HG02763 (cell line): Measurements from ENCODE around the gene RAP1GDS1.
"Not testable (repeated sequence)": the region's sequence is repeated elsewhere in the genome, so short reads cannot be mapped to it uniquely, and the experiment has no call there.

Experiments
- ATAC-seq: cut with Tn5 transposase; IDR thresholded peaks from one replicate; pipeline ENCODE4 v1.9.1; 2021; ENCODE audit warnings: mild to moderate bottlenecking, moderate library complexity; ENCODE audit not compliant: unreplicated experiment

Gene RAP1GDS1

GRCh38 chr4:98343626-98344025 lies 82.4 kb downstream of the RAP1GDS1 start:
- no peak for ATAC-seq

- ATAC-seq: no peak
Observed at GRCh38 chr4:98345838-98346237, 84.7 kb downstream of the RAP1GDS1 start.

GRCh38 chr4:98352396-98352795 lies 91.2 kb downstream of the RAP1GDS1 start:
- ATAC-seq: no peak

- no peak for ATAC-seq
Observed at GRCh38 chr4:98352940-98353339, 91.8 kb downstream of the RAP1GDS1 start.

GRCh38 chr4:98358630-98359248 lies 97.6 kb downstream of the RAP1GDS1 start:
- ATAC-seq: no peak

GRCh38 chr4:98359646-98360045 lies 98.5 kb downstream of the RAP1GDS1 start:
- ATAC-seq: no peak

- no peak for ATAC-seq
Observed at GRCh38 chr4:98363431-98363830, 102.2 kb downstream of the RAP1GDS1 start.

- ATAC-seq: not testable (repeated sequence)
Observed at GRCh38 chr4:98366275-98366674, 105.1 kb downstream of the RAP1GDS1 start.

- ATAC-seq: not testable (repeated sequence)
Observed at GRCh38 chr4:98368000-98368399, 106.8 kb downstream of the RAP1GDS1 start.

- no peak for ATAC-seq
Observed at GRCh38 chr4:98369322-98369721, 108.1 kb downstream of the RAP1GDS1 start.

GRCh38 chr4:98374643-98375042 lies 113.5 kb downstream of the RAP1GDS1 start:
- ATAC-seq: no peak

- ATAC-seq: no peak
Observed at GRCh38 chr4:98377559-98377958, 116.4 kb downstream of the RAP1GDS1 start.

- ATAC-seq: no peak
Observed at GRCh38 chr4:98381306-98381705, 120.1 kb downstream of the RAP1GDS1 start.

- peak; percentile 59 for ATAC-seq
Observed at GRCh38 chr4:98383431-98384106, 122.4 kb downstream of the RAP1GDS1 start.

- no peak for ATAC-seq
Observed at GRCh38 chr4:98385831-98386230, 124.6 kb downstream of the RAP1GDS1 start.

GRCh38 chr4:98387345-98388026 lies 126.3 kb downstream of the RAP1GDS1 start:
- ATAC-seq: no peak

- no peak for ATAC-seq
Observed at GRCh38 chr4:98394134-98394533, 132.9 kb downstream of the RAP1GDS1 start.

GRCh38 chr4:98399915-98400314 lies 138.7 kb downstream of the RAP1GDS1 start:
- no peak for ATAC-seq

- peak; percentile 44 for ATAC-seq
Observed at GRCh38 chr4:98406819-98407218, 145.6 kb downstream of the RAP1GDS1 start.

GRCh38 chr4:98411731-98412130 lies 150.5 kb downstream of the RAP1GDS1 start:
- ATAC-seq: no peak

- no peak for ATAC-seq
Observed at GRCh38 chr4:98416844-98417243, 155.7 kb downstream of the RAP1GDS1 start.

- ATAC-seq: not testable (repeated sequence)
Observed at GRCh38 chr4:98420151-98420550, 159.0 kb downstream of the RAP1GDS1 start.
